ENCODE measurements around the gene TMC6.
A peak's percentile ranks its signal among the peaks of the same experiment; 100 is the strongest.
"Not testable (repeated sequence)": the region's sequence is repeated elsewhere in the genome, so short reads cannot be mapped to it uniquely, and the experiment has no call there.

Gene TMC6

GRCh38 chr17:78122931-78123249, 5.7 kb downstream of the TMC6 start:
- DNase-seq = no peak

GRCh38 chr17:78122216-78122930, 6.2 kb downstream of the TMC6 start:
- no peak for DNase-seq

GRCh38 chr17:78121801-78122215, 6.7 kb downstream of the TMC6 start:
- DNase-seq = no peak

DNA sequence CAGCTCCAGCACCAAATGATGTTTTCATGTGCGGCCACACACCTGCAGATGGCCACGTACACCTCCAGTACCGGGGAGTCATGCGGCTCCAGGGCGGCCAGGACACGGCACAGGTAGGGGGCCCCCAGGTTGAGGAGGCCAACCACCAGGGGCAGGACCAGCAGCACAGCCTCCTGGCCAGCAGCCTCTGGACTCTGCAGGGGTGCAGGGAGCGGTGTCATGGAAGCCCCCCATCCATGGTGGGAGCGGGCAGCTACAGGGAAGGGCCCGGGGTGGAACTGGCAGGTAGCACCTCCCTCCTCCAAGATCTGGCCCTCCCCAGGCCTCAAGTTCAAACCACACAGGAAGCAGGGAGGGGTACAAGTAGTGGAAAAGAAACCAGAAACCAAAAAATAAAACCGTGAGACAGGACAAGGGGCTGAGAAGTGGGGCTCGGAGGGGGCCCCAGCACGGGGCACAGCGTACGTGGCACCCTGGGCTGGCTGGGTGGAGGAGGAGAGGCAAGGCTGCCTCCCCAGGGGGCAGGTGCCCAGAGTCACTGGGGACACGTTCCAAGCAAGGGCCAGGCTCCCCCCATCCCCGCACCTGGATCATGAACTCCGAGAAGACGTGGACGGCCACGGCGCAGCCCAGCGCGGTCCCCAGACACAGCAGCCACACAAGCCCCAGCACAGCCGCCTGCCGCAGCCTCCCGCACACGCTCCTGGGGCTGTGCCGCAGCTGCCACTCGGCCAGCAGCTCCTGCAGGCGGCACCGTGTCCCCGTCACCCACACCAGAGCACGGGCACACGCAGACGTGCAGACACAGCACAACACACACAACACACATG, 7.4 kb downstream of the TMC6 start:
- no peak for DNase-seq

GRCh38 chr17:78120537-78120936, 8.0 kb downstream of the TMC6 start:
- no peak for DNase-seq

GRCh38 chr17:78118801-78119241, 9.7 kb downstream of the TMC6 start:
- no peak for DNase-seq

- DNase-seq = peak; percentile 82
Observed at GRCh38 chr17:78117027-78117981, 11.3 kb downstream of the TMC6 start.

- no peak for DNase-seq
Observed at GRCh38 chr17:78116411-78116810, 12.1 kb downstream of the TMC6 start.

DNA sequence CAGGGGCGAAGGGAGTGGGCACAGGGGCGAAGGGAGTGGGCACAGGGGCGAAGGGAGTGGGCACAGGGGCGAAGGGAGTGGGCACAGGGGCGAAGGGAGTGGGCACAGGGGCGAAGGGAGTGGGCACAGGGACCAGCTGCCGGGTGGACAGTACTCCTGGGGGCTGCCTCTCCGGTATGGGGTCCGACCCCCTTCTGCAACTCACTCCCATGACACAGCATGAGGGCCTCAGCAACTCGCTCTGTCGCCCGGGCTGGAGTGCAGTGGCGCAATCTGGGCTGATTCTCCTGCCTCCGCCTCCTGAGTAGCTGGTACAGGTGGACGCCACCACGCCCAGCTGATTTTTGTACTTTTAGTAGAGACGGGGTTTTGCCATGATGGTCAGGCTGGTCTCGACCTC, 12.8 kb downstream of the TMC6 start:
- not testable (repeated sequence) for DNase-seq

DNA sequence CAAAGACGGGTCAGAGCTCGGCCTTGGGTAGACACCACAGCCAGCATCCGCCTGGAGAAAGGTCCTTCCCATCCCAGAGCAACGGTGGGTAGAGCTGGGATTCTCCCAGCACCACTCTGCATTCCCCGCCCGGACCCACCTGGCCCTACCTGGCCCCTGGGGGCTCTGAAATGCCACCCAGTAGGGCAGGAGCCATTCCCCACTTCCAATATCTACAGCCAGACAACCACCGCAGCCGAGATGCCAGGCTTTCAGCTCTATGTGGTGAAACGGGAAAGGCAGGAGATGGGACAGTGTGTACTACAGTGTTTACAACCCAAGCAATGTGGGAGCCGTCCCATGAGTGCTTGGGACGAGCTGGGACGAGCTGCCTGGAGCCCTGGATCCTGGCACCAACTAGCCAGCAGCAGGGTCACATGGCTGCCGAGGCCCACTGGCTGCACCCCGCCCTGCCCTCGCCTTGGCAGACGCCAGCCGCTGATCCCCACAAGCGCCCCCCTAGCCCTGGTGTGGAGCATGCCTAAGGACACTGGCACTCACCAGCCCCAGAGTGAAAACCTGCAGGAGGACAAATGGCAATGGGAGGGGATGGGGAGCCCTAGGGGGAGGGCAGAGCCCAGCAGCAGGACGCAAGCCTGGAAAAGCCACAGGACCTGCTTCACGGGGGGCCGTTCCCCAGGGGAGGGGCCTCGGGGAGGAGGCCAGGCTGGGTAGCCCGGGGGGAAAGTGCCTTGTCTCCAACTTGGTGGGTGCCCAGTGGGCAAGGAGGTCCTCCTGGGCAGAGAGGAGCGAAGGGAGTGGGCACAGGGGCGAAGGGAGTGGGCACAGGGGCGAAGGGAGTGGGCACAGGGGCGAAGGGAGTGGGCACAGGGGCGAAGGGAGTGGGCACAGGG, 13.5 kb downstream of the TMC6 start:
- DNase-seq = no peak

DNA sequence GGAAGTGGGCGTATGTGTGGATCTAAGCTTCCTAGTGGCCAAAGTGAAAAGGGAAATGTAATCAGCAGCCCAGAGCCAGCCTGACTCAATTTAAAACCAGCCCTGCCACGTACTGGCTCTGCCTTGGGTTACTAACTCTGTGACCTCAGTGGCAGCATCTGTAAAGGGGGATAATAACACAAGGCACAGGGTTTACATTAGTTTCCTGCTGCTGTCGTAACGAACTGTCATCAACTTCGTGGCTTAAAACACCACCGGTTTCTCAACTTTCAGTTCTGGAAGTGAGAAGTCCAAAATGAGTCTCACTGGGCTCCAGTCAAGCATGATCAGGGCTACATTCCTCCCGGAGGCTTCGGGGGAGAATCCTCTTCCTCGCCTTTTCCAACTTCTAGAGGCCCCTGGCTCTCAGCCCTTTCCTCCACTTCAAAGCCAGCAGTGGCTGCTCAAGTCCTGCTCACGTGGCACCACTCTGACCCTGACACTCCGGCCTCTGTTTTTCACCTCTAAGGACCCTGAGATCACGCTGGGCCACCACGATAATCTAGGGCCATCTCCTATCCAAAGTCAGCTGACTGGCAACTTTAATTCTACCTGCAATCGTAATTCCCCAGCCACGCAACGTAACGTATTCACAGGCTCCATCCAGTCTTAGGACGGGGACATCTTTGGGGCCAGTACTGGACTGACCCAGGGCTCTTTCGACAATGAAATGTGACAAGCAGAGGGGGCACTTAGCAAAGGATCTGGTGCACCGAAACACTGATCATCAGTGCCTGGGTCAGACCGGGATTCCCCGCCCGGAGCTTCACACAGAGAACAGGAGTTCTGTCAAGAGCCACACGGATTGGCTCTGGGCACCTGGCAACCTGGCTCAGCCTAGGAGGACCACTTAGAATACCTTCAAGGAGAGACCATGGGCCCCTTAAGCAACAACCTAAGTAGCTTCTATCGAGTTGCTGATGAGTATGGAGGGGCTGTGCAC, 14.5 kb downstream of the TMC6 start:
- DNase-seq = no peak

DNA sequence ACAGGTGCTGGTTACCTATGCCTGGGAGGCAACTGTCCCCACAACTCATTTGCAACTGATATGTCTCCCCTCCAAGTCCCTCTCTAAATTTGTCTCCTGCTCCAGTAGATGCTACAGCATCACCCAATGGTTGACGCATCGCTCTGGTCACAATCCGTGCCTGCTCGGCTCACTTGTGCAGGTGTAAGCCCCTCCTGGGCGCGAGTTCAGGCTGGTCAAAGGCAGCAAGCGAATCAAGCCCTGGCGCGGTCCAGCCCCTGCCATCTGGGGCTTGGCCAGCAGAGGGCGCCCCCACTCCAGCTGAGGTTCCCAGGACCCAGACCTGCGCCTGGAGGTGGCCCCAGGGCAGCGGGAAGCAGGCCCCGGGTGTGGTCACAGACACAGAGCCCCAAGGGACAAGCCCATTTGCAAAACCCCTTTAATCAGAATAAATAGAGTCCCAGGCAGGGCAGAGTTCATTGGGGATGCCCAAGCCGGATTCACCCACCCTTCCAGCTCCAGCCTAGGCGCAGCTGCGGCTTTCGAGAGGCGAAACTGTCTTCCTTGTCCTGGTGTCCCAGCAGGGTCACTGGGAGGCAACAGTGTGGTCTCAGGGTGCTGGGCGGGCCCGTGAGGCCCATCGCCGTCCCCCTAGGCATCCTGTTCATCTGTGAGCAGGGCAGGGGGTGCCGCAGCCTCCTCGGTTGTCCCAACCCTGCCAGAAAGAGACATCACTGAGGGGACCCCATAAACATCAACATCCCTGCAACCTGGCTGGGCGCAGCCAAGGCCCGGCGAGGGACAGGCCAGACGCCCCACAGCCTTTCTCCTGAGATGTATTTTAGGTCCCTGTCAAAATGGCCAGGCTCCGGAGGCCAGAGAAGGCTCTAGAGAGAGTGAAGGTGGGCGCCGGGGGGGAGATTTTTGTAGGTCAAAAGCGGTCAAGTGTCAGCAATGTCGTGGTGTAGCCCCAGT, 15.8 kb downstream of the TMC6 start:
- peak; percentile 64 for DNase-seq

DNA sequence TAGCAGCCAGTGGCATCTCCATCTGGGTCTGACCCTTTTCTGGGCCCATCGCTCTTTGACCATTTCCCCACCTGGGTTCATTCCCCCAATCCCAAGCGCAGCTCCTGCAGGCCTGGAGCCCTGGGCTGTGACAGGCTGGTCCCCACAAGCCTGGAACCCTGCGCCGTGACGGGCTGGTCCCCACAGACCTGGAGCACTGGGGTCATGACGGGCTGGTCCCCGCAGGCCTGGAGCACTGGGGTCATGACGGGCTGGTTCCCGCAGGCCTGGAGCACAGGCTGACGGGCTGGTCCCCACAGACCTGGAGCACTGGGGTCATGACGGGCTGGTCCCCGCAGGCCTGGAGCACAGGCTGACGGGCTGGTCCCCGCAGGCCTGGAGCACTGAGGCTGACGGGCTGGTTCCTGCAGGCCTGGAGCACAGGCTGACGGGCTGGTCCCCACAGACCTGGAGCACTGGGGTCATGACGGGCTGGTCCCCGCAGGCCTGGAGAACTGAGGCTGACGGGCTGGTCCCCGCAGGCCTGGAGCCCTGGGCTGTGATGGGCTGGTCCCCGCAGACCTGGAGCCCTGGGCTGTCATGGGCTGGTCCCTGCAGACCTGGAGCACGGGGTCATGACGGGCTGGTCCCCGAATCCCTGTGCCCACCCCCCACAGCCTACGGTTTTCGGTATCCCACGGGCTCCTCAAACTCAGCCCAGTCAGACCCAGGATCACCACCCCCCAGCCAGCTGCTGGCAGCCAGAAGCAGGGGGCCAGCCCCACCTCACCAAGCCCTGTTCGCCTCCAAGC, 16.6 kb downstream of the TMC6 start:
- no peak for DNase-seq

DNA sequence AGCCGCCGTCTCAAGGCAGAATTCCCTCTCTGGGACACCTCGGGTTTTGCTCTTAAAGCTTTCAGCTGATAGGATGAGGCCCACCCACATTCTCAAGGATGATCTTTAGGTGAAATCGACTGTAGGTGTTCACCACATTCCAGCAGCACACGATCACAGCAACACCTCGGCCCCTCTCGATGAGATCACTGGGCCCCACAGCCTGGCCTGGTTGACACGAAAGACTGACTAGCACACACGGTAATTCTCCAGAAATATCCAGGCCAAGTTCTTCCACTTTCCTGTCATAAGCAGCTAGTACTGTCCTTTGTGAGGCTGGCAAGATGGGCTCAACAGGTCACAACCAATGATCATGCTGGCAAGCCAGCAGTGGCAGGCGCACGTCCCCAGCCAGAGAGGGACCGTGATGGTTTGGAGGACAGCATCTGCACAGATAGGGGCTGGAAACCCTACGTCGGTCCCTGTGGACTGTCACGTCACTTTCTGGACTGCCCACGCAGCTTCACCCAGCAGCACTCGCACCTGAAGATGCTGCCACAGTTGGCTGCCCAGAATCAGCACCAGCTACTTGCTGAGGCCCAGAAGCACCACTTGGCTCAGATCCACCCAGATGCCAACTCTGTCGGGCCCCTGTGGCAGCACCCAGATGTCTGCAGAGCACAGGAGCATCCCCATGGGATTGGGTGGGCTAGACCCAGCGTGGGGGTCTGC, 17.4 kb downstream of the TMC6 start:
- DNase-seq = no peak

- DNase-seq = no peak
Observed at GRCh38 chr17:78110363-78111015, 18.1 kb downstream of the TMC6 start.

GRCh38 chr17:78109489-78109761, 19.1 kb downstream of the TMC6 start:
- no peak for DNase-seq

DNA sequence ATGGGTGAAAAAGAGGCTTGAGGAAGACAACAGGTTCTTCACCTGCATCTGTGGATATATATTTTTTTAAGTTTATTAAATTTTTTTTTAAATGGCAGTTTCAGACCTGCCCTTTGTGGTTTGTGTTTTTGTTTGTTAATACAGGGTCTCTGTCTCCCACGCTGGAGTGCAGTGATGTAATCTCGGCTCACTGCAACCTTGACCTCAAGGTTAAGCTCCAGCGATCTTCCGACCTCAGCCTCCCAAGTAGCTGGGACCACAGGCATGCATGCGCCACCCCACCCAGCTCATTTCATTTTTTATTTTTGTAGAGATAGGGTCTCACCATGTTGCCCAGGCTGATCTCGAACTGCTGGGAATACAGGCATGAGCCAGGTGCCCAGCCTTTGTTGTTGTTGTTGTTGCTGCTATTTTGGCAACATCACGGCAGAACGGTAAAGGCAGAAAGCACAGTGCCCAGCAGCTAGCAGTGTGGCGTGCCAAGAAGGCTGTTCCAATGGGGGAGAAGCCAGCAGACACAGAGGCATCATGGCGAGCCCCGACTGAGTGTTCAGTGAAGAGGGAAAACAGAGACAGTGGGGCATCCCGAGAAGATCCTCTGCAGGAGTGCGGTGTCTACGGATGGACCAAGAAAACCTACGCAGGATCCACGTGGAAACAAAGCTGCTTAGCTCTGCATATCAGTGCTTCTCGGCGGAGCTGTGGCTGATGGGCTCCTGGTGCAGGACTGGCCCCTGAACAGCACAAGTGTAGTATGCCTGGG, 19.6 kb downstream of the TMC6 start:
- no peak for DNase-seq
